Colonic mucosa (tissue), 4 donors: Measurements from ENCODE around the gene CDK19. TPM values are rescaled to one million over a fixed set of nuclear protein-coding genes. Genes with fewer than 3 reads are reported as not detected.

ENCODE experiments used
- DNase-seq: peaks from one replicate; pipeline ENCODE4 v3.0.0-alpha.2; 2020
- H3K27ac ChIP-seq: fragments of 200-600 bp; one replicate; pipeline ENCODE4 v1.8.0; 2021
- H3K27me3 ChIP-seq: fragments of 200-600 bp; one replicate; pipeline ENCODE4 v1.8.0; 2021
- H3K36me3 ChIP-seq: fragments of 200-600 bp; one replicate; pipeline ENCODE4 v1.8.0; 2021
- H3K4me1 ChIP-seq: fragments of 200-600 bp; one replicate; pipeline ENCODE4 v1.8.0; 2021; ENCODE audit warnings: mild to moderate bottlenecking
- H3K4me3 ChIP-seq: fragments of 200-600 bp; one replicate; pipeline ENCODE4 v1.8.0; 2021
- H3K9ac ChIP-seq, 2 donors: one replicate each; pipeline ENCODE4 v1.7.0; 2013; ENCODE audit warnings: control low read depth in 2 of 2, low read depth in 2 of 2, low read length in 2 of 2
- H3K9me3 ChIP-seq: fragments of 200-600 bp; one replicate; pipeline ENCODE4 v1.8.0; 2021
- intact Hi-C: fragments of 100-400 bp; cut with DNase I; formaldehyde crosslinking; loops from one replicate; pipeline ENCODE4 v1.14.1; 2022
- total RNA-seq, 2 donors: library from RNA; stranded (reverse); fragmentation: NEBNext Ultra II Directional in 1 of 2; extraction: Animal tissue kit (Norgen Biotek cat#: 25700) in 1 of 2; gene quantifications; one replicate each; pipeline ENCODE4 v1.2.1, GENCODE V29; 2021
- TF ChIP-seq, protein P1 (sequence below): fragments of 200-600 bp; IDR thresholded peaks from one replicate; pipeline ENCODE4 v1.8.0; 2022; ENCODE audit warnings: antibody characterized with exemption, mild to moderate bottlenecking
- donor health status: healthy.
- donor health status: DM: no; HTN: no; CAD: no.
- donor health status: DM: no; HTN: no; CAD: no.

The CDK19 gene
- total RNA-seq, 2 donors from 2014 or later = 20.2 to 36.5 TPM

DNA sequence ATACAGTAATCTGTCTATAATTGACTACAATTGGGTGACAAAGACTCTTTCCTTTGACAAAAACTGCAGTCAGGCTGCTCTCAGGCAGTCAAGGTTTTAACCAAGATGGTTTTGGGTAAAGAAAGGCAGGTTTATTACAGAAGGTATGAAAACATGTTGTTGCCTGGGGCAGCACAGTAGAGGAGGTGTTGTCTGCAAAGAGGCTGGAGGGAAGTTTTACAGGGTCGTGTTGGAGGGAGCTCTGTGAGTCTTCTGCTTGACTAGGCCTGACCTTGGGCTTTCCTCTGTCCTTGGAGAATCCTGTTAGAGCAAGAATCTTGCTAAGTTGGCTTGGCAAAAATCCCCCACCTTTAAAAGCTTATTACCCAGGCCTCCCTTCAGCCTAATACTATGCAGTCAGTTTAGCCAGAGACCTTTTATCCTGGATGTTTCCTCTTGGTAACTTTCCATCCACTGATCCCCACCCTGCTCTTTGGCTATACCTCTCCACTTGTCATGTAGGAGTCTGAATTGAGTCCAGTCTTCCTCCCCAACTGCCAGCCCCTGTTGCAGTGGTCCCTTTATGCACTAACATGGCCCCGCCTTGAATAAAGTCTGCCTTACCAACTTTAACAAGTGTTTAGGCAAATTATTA is 195.9 kb downstream of the CDK19 start:
- H3K27ac ChIP-seq = peak overlapping the region; percentile 8
- intact Hi-C loops = no loop called here
- peaks cover 3% of the 10 kb centered on the region for H3K4me1 ChIP-seq
- H3K27me3 ChIP-seq = no peaks in the 10 kb centered on the region
- TF ChIP-seq, protein P1, sequence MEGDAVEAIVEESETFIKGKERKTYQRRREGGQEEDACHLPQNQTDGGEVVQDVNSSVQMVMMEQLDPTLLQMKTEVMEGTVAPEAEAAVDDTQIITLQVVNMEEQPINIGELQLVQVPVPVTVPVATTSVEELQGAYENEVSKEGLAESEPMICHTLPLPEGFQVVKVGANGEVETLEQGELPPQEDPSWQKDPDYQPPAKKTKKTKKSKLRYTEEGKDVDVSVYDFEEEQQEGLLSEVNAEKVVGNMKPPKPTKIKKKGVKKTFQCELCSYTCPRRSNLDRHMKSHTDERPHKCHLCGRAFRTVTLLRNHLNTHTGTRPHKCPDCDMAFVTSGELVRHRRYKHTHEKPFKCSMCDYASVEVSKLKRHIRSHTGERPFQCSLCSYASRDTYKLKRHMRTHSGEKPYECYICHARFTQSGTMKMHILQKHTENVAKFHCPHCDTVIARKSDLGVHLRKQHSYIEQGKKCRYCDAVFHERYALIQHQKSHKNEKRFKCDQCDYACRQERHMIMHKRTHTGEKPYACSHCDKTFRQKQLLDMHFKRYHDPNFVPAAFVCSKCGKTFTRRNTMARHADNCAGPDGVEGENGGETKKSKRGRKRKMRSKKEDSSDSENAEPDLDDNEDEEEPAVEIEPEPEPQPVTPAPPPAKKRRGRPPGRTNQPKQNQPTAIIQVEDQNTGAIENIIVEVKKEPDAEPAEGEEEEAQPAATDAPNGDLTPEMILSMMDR = no peak
- no peaks in the 10 kb centered on the region for H3K36me3 ChIP-seq
- H3K9ac ChIP-seq = no peak overlapping the region
- no peak for DNase-seq
- no peaks in the 10 kb centered on the region for H3K9me3 ChIP-seq
- H3K4me3 ChIP-seq = no peak overlapping the region

DNA sequence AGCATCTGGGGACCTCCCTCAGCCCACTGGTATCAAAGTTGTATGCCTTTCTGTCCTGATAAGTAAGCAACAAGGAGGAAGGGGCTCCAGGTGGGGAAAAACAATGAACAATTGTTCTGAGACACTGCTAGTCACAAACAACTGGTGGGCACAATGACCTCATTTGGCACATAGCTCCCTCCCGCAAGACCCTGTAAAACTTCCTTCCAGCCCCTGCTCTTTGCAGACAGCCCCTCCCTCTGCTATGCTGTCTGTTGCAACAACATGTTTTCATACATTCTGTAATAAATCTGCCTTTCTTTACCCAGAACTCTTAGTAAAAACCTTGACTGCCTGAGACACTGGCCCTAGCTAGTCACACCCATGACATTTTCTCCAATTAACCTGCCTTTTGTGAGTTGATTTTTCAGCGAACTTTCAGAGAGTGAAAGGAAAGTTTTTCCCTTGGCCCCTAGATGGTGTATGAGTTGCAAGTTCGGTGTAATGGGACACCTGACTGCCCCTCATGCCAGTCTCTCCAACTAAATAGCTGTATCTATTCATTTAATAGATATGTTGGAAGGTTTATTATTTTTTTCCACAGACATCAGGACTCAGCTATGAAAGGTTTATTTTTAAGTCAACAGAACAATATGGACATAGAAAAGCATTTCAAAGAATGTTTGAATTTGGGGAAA is 196.5 kb downstream of the CDK19 start:
- no peak for DNase-seq
- Histone ChIP-seq H3K4me1 (peaks cover 3% of the 10 kb centered on the region), H3K4me3 (no peak overlapping the region), H3K36me3 (peaks cover 3% of the 10 kb centered on the region), H3K9ac (no peak overlapping the region), H3K27me3 (no peaks in the 10 kb centered on the region), H3K9me3 (no peaks in the 10 kb centered on the region), H3K27ac (no peak overlapping the region)
- TF ChIP-seq, protein P1 = peak; percentile 28
- intact Hi-C loops = no loop called here

DNA sequence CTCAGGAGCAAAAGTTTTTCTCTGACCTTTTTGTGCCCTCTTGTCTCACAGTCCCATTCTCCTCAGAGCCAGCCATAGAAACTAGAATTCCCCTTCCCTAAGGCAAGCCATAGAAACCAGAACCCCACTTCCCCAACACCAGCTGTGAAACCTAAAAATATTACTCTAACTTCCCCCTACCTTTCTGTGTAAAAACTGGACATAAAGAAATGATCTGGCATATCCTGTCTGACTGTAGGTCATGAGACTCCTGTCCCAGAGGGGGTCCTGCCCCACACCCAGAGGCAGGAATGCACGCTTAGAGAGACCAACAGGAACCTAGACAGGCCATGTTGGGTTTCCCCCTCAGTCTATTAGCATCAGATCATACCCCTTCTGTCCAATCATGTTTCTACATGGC is 198.2 kb downstream of the CDK19 start:
- no peak for DNase-seq
- Histone ChIP-seq H3K27me3 (no peaks in the 10 kb centered on the region), H3K4me3 (no peak overlapping the region), H3K4me1 (peaks cover 3% of the 10 kb centered on the region), H3K27ac (no peak overlapping the region), H3K36me3 (peaks cover 3% of the 10 kb centered on the region), H3K9ac (no peak overlapping the region), H3K9me3 (no peaks in the 10 kb centered on the region)
- intact Hi-C loops = no loop called here
- TF ChIP-seq, protein P1 = no peak

DNA sequence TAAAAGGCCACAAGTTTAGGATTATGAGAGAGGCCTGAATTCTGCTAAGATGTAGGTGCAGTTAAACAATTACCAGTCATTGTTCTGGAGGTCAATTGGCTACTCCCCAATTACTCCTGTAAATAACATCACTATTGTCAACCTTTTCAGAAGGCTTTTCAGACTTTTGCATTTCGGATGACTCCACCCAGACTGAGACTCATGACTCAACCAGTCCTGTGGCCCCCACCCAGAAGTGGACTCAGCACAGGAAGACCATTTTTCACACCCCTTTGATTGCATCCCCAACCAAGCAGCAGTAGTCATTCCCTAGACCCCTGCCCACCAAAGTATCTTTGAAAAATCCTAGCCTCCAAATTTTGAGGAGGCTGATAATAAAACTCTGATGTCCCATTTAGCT is 199.5 kb downstream of the CDK19 start:
- intact Hi-C loops = no loop called here
- no peaks in the 10 kb centered on the region for H3K27me3 ChIP-seq
- H3K4me3 ChIP-seq = no peak overlapping the region
- DNase-seq = no peak
- no peak overlapping the region for H3K27ac ChIP-seq
- H3K9me3 ChIP-seq = no peaks in the 10 kb centered on the region
- H3K36me3 ChIP-seq = peaks cover 3% of the 10 kb centered on the region
- H3K4me1 ChIP-seq = peaks cover 3% of the 10 kb centered on the region
- TF ChIP-seq, protein P1 = no peak
- H3K9ac ChIP-seq = no peak overlapping the region

DNA sequence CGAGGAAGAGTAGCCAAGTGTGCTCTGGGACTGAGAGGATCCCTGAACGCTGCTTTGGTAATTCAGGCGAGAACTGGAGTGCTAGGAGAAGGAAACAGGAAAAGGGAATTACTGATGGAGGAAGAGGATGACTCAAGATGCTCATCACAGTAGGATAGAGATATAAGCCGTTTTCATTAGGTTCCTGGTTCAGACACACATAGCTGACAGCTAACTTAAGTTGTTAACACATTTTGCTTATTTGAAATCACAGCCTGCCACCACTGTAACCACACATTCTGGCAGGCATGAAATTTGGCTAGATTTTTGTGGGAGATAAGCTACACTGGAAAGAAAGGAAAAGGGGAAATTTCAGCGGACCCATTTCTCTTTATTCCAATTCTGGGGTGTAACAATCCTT is 200.7 kb downstream of the CDK19 start:
- Histone ChIP-seq H3K36me3 (peaks cover 3% of the 10 kb centered on the region), H3K4me1 (peaks cover 3% of the 10 kb centered on the region), H3K9ac (no peak overlapping the region), H3K27me3 (no peaks in the 10 kb centered on the region), H3K9me3 (no peaks in the 10 kb centered on the region), H3K27ac (no peak overlapping the region), H3K4me3 (no peak overlapping the region)
- DNase-seq = no peak
- intact Hi-C loops = no loop called here
- TF ChIP-seq, protein P1 = no peak
